Measurements from ENCODE around the gene DHH.

The DHH gene

GRCh38 chr12:49108958-49109404, 14.4 kb upstream of the DHH start:
- DNase-seq: no peak

- no peak for DNase-seq
Observed at GRCh38 chr12:49105504-49106084, 11.0 kb upstream of the DHH start.

GRCh38 chr12:49104822-49105221, 10.2 kb upstream of the DHH start:
- DNase-seq: no peak

GRCh38 chr12:49100380-49100779, 5.8 kb upstream of the DHH start:
- no peak for DNase-seq

GRCh38 chr12:49098703-49099102, 4.1 kb upstream of the DHH start:
- no peak for DNase-seq

GRCh38 chr12:49098035-49098451, 3.4 kb upstream of the DHH start:
- peak; percentile 65 for DNase-seq

GRCh38 chr12:49097381-49097780, 2.8 kb upstream of the DHH start:
- DNase-seq: no peak

- no peak for DNase-seq
Observed at GRCh38 chr12:49094975-49095365, 369 bp upstream of the DHH start.

- DNase-seq: no peak
Observed at GRCh38 chr12:49093792-49094159, 825 bp downstream of the DHH start.

- DNase-seq: no peak
Observed at GRCh38 chr12:49092816-49093406, 1.7 kb downstream of the DHH start.

GRCh38 chr12:49092086-49092815, 2.4 kb downstream of the DHH start:
- peak; percentile 66 for DNase-seq

GRCh38 chr12:49091836-49092085, 2.8 kb downstream of the DHH start:
- DNase-seq: no peak

- no peak for DNase-seq
Observed at GRCh38 chr12:49091056-49091835, 3.4 kb downstream of the DHH start.

GRCh38 chr12:49089821-49090773, 4.5 kb downstream of the DHH start:
- peak; percentile 57 for DNase-seq

GRCh38 chr12:49088932-49089330, 5.7 kb downstream of the DHH start:
- no peak for DNase-seq

- DNase-seq: peak; percentile 66
Observed at GRCh38 chr12:49088150-49088931, 6.3 kb downstream of the DHH start.

GRCh38 chr12:49086116-49086515, 8.5 kb downstream of the DHH start:
- no peak for DNase-seq

- no peak for DNase-seq
Observed at GRCh38 chr12:49084438-49084837, 10.2 kb downstream of the DHH start.

GRCh38 chr12:49079793-49080192, 14.8 kb downstream of the DHH start:
- no peak for DNase-seq

- DNase-seq: no peak
Observed at GRCh38 chr12:49070971-49071370, 23.6 kb downstream of the DHH start.

- DNase-seq: peak; percentile 98
Observed at GRCh38 chr12:49069507-49070346, 24.9 kb downstream of the DHH start, which contains the start of gene RHEBL1. RHEBL1 (minus strand) TSS chr12:49069979; CDS start chr12:49069785, 194 bp downstream.

All from activated T-cell treated with anti-CD3 and anti-CD28 coated beads, Interleukin-2, amount 50 U/mL, for 1 hour (primary cell).